H1 (cell line): ENCODE data around the gene PDE4B.

Experiments used
- CHD2 ChIP-seq: IDR thresholded peaks from 2 replicates; pipeline ENCODE4 v1.6.1; 2012; ENCODE audit warnings: low read length, improper control_type of control experiment
- JUN ChIP-seq: IDR thresholded peaks from 2 replicates; pipeline ENCODE4 v1.6.1; 2011; ENCODE audit warnings: low read depth, mild to moderate bottlenecking, improper control_type of control experiment, low read length
- TF ChIP-seq, protein P1 (sequence below), 3 experiments: IDR thresholded peaks; 1 replicate in 2 of 3; 2 replicates in 1 of 3; pipeline versions ENCODE4 v1.5.1 to v1.6.1; 2011; ENCODE audit warnings: low read length in 3 of 3, mild to moderate bottlenecking in 3 of 3, inconsistent platforms in 2 of 3, low read depth in 1 of 3, moderate library complexity in 1 of 3; ENCODE audit not compliant: insufficient read depth in 1 of 3; ENCODE audit errors: control extremely low read depth in 1 of 3

GRCh38 chr1:66267201-66267940 lies 474.7 kb downstream of the PDE4B start:
- TF ChIP-seq JUN (no peak), CHD2 (no peak)
- TF ChIP-seq, protein P1, sequence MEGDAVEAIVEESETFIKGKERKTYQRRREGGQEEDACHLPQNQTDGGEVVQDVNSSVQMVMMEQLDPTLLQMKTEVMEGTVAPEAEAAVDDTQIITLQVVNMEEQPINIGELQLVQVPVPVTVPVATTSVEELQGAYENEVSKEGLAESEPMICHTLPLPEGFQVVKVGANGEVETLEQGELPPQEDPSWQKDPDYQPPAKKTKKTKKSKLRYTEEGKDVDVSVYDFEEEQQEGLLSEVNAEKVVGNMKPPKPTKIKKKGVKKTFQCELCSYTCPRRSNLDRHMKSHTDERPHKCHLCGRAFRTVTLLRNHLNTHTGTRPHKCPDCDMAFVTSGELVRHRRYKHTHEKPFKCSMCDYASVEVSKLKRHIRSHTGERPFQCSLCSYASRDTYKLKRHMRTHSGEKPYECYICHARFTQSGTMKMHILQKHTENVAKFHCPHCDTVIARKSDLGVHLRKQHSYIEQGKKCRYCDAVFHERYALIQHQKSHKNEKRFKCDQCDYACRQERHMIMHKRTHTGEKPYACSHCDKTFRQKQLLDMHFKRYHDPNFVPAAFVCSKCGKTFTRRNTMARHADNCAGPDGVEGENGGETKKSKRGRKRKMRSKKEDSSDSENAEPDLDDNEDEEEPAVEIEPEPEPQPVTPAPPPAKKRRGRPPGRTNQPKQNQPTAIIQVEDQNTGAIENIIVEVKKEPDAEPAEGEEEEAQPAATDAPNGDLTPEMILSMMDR (IDR thresholded peaks at IDR 0.05; ENCODE audit: control extremely low read depth in 1 of 3, insufficient read depth in 1 of 3, low read depth in 1 of 3, low read length in 3 of 3), result no peak
